Nephron progenitor cell (in vitro differentiated cells): ENCODE results near the gene C1orf116.
A peak's percentile ranks its signal among the peaks of the same experiment; 100 is the strongest.

ENCODE experiments used
- DNase-seq: peaks from one replicate; pipeline ENCODE4 v3.0.0; 2021
- H3K27ac Mint-ChIP-seq: 2 replicates; pipeline ENCODE4 v1.8.0; 2021; ENCODE audit warnings: mild to moderate bottlenecking, moderate library complexity, mixed read lengths
- H3K27me3 Mint-ChIP-seq: 2 replicates; pipeline ENCODE4 v1.8.0; 2021; ENCODE audit warnings: mild to moderate bottlenecking, low read depth, mixed read lengths; ENCODE audit not compliant: poor library complexity
- H3K36me3 Mint-ChIP-seq: 2 replicates; pipeline ENCODE4 v1.8.0; 2021; ENCODE audit warnings: low read depth, mixed read lengths
- H3K4me1 Mint-ChIP-seq: 2 replicates; pipeline ENCODE4 v1.8.0; 2021; ENCODE audit warnings: mixed read lengths
- H3K4me3 Mint-ChIP-seq: 2 replicates; pipeline ENCODE4 v1.8.0; 2021; ENCODE audit warnings: mild to moderate bottlenecking, moderate library complexity, mixed read lengths
- H3K9me3 Mint-ChIP-seq: 2 replicates; pipeline ENCODE4 v1.8.0; 2021; ENCODE audit warnings: mild to moderate bottlenecking, moderate library complexity, mixed read lengths
- TF ChIP-seq, protein P1 (sequence below): fragments of 200-600 bp; sonication (generic); IDR thresholded peaks from 2 replicates; pipeline ENCODE4 v1.5.0; 2021; ENCODE audit warnings: antibody characterized with exemption

Gene C1orf116

DNA sequence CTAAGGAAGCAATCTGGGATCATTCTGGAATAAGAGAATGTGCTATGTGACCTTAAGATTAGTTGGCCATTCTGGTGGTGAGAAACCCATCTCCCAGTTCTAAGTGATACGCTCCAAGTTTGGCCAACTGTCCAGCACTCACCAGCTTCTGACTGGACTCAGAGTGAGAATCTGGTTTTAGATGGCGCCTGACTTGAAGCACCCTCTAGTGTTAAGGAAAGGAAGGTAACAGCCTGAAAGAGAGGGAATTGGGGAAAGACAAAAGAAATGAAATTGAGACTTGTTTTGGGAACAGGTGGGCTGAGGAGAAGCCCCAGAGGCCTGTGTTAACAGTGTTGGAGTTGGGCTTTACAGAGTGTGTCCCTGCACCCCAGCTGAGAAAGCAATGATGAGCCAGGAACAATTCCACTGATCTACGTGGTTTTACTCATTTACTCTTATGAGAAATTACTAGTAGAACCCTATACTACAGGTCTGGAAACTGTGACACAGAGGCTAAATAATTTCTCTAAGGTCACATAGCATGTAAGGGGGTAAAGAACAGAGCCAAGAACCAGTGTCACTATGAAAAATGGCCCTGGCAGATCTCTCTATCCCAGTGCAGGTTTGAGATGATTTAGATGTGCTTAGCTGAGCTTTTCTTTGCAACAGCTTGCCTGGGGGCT, 53.0 kb downstream of the C1orf116 start:
- H3K4me1 Mint-ChIP-seq, result no peaks in the 10 kb centered on the region
- peaks cover 33% of the 10 kb centered on the region for H3K27me3 Mint-ChIP-seq
- no peaks in the 10 kb centered on the region for H3K9me3 Mint-ChIP-seq
- H3K27ac Mint-ChIP-seq, result no peak overlapping the region
- H3K4me3 Mint-ChIP-seq, result no peak overlapping the region
- DNase-seq, result no peak
- H3K36me3 Mint-ChIP-seq, result no peaks in the 10 kb centered on the region
- TF ChIP-seq, protein P1, sequence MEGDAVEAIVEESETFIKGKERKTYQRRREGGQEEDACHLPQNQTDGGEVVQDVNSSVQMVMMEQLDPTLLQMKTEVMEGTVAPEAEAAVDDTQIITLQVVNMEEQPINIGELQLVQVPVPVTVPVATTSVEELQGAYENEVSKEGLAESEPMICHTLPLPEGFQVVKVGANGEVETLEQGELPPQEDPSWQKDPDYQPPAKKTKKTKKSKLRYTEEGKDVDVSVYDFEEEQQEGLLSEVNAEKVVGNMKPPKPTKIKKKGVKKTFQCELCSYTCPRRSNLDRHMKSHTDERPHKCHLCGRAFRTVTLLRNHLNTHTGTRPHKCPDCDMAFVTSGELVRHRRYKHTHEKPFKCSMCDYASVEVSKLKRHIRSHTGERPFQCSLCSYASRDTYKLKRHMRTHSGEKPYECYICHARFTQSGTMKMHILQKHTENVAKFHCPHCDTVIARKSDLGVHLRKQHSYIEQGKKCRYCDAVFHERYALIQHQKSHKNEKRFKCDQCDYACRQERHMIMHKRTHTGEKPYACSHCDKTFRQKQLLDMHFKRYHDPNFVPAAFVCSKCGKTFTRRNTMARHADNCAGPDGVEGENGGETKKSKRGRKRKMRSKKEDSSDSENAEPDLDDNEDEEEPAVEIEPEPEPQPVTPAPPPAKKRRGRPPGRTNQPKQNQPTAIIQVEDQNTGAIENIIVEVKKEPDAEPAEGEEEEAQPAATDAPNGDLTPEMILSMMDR, result peak; percentile 46

DNA sequence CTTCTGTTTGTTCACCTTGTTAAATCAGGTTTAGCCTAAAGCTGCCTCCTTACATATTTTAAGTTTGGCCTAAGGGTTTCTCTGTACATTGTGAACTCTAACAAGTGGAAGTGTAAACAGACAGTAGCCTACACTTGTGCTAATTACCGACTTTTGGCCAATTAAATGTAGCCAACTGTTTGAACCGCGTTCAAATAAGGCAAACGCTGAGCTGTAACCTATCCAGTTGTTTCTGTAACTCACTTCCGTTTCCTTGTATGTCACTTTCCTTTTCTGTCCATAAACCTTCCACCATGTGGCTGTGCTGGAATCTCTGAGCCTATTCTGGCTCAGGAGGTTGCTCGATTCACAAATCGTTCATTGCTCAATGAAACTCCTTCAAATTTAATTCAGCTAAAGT, 54.3 kb downstream of the C1orf116 start:
- Mint-ChIP-seq H3K27me3 (peaks cover 22% of the 10 kb centered on the region), H3K4me3 (no peak overlapping the region), H3K9me3 (no peaks in the 10 kb centered on the region), H3K27ac (no peak overlapping the region), H3K36me3 (no peaks in the 10 kb centered on the region), H3K4me1 (no peaks in the 10 kb centered on the region)
- TF ChIP-seq, protein P1, result no peak
- no peak for DNase-seq

DNA sequence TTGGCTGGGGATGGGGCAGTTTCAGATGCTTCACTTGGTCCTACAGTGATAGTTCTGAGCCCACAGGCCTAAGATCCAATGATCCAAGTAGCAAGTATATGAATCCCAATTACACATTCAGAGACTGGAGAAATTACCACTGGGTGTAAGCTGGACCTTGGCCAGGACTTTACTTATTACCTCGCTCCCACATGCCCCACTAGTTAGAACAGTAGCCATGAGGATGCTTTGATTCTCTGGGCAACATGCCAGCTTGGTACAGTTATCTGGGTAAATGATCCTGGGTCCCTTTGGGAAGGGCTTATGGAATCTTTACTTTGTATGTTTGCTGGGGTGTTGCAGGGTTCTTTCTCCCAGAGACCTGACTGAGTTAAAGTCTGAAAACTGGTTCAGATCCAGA, 57.2 kb downstream of the C1orf116 start:
- no peak overlapping the region for H3K4me3 Mint-ChIP-seq
- H3K9me3 Mint-ChIP-seq, result no peaks in the 10 kb centered on the region
- peaks cover 36% of the 10 kb centered on the region for H3K27me3 Mint-ChIP-seq
- DNase-seq, result no peak
- H3K36me3 Mint-ChIP-seq, result no peaks in the 10 kb centered on the region
- no peaks in the 10 kb centered on the region for H3K4me1 Mint-ChIP-seq
- TF ChIP-seq, protein P1, result no peak
- H3K27ac Mint-ChIP-seq, result no peak overlapping the region

DNA sequence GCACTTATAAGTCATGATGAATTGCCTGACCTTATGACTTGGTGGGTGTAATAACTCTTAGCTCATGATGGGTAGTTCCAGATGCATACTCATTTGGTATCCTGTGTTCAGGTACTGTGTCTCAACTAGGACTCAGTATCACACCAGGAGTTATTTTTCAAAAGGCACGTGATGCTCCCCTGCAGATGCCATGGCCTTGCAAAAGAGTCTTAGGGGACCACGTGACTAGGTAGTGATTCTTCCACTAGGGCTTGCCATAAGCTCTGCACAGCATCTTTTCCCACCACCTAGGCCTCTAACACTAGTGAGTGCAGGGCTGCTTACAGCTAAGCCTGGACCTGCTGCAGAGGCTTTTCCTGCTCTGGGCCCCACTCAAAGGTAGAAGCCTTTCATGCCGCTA, 58.4 kb downstream of the C1orf116 start:
- Mint-ChIP-seq H3K4me3 (no peak overlapping the region), H3K36me3 (no peaks in the 10 kb centered on the region), H3K9me3 (no peaks in the 10 kb centered on the region), H3K27me3 (peaks cover 42% of the 10 kb centered on the region), H3K4me1 (no peaks in the 10 kb centered on the region), H3K27ac (no peak overlapping the region)
- TF ChIP-seq, protein P1, result no peak
- DNase-seq, result no peak

DNA sequence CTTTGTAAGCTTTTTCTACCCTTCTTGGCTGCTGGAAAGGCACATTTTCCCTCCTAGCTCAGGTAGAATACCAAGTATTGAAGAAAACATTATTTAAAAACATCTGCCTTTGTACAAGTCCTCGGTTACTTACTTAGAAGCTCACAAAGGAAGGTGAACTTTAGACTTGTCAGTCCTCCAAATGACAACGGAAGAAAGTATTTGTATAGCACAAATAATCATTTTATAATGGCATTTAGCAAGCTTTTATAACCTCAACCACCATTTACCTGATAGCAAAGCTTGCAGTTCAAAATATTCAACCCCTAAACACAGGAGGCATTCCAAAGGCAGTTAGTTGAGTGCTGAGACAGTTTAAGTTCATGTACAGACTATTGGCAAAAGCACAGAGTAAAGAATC, 59.8 kb downstream of the C1orf116 start:
- no peaks in the 10 kb centered on the region for H3K4me1 Mint-ChIP-seq
- H3K9me3 Mint-ChIP-seq, result no peaks in the 10 kb centered on the region
- peaks cover 45% of the 10 kb centered on the region for H3K27me3 Mint-ChIP-seq
- H3K27ac Mint-ChIP-seq, result no peak overlapping the region
- H3K36me3 Mint-ChIP-seq, result no peaks in the 10 kb centered on the region
- TF ChIP-seq, protein P1, result no peak
- no peak overlapping the region for H3K4me3 Mint-ChIP-seq
- no peak for DNase-seq

DNA sequence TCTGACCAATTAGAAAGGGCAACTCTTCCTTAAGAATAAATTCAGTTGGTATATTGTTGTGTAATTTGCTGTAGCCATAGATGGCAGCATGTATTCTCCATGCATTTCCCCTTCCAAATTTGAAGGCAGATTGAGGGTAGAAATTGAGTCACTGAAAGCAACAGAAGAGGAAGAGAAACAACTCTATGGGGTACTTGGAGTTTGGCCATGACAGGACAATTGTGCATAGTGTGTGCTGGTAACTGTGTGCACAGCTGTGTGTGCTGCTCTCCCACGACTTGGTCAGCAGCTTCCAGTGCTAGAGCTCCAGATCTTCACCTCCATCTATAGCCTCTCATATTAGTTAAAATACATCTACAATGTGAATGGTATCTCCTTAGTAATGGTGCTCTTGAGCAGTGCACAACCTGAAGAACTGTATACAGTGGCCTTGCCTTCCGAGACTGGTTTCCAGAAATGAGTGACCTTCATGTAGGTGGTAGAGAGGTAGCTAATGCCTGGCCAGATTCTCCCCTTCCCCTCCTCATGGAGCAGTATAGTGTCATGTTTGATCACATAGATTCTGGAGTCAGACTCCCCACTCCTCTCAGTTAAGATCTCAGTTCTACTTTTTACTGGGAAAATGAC, 61.4 kb downstream of the C1orf116 start:
- no peak for DNase-seq
- H3K36me3 Mint-ChIP-seq, result no peaks in the 10 kb centered on the region
- no peak overlapping the region for H3K4me3 Mint-ChIP-seq
- no peaks in the 10 kb centered on the region for H3K9me3 Mint-ChIP-seq
- TF ChIP-seq, protein P1, result no peak
- no peak overlapping the region for H3K27ac Mint-ChIP-seq
- H3K27me3 Mint-ChIP-seq, result peaks cover 38% of the 10 kb centered on the region
- H3K4me1 Mint-ChIP-seq, result no peaks in the 10 kb centered on the region
